ENCODE results near the gene MEIS2. TPM values are rescaled to one million over a fixed set of nuclear protein-coding genes. Genes with fewer than 3 reads are reported as not detected.

The MEIS2 gene
- total and polyA plus RNA-seq, 4 donors: 40.1 to 119 (median 72.0) TPM

DNA sequence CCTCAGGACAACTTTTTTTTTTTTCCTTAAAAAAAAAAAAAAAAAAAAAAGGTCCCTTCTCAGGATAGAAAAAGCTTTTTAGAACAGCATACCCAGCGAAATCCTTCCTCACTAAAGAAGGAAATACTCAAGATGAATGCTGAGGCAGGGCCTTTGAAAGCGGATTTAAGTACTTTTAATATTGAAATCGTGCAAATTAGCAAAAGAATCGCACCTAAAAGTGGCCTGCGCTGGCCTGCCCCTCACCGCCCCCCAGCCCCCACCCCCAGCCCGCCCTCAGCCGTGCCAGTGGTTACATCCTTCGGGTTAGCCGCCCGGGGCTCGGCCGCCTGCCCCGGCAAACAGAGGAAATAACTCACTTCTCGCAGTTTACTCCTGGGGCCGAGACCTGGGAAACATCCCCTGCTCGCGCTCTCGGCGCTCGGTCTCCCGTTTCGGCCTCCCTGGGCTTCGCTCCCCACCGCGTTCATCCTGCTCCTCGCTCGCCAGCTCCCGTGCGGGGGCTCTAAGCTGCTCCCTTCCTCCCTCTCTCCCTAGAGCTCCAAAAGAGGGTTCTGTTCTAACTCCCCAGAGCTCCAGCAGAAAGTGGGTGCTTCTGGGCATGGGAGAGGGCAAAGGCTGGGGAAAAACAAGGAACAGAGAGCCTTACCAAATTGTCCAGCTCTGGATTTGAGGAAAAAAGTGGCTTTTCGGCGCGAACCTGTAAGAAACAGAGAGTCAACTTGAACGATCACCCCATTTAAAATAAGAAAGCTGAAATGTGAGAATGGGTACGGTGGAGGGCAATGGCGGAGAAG, 5.2 kb downstream of the MEIS2 start:
- peak overlapping the region; percentile 57 for H3K4me3 ChIP-seq (ENCODE audit: low read depth, low read length)
- DNase-seq (ENCODE audit: low read depth in 4 of 6, low spot score in 6 of 6): peak in 2 of 6 donors; percentile 53 to 62
- peaks cover 61% of the 10 kb centered on the region for H3K27me3 ChIP-seq (ENCODE audit: control insufficient read depth, insufficient read depth, low read length)
- peak overlapping the region; percentile 98 for H3K27ac ChIP-seq (ENCODE audit: low read depth, low read length)
- H3K36me3 ChIP-seq (ENCODE audit: control insufficient read depth, insufficient read depth, low read length): peaks cover 6% of the 10 kb centered on the region
- peaks cover 35% of the 10 kb centered on the region for H3K4me1 ChIP-seq (ENCODE audit: control insufficient read depth, insufficient read depth, low read length)
- no peaks in the 10 kb centered on the region for H3K9me3 ChIP-seq (ENCODE audit: control insufficient read depth, insufficient read depth, low read length)
- 18% methylated on average over 24 of the region's 36 CpGs for WGBS (ENCODE audit: insufficient coverage)

DNA sequence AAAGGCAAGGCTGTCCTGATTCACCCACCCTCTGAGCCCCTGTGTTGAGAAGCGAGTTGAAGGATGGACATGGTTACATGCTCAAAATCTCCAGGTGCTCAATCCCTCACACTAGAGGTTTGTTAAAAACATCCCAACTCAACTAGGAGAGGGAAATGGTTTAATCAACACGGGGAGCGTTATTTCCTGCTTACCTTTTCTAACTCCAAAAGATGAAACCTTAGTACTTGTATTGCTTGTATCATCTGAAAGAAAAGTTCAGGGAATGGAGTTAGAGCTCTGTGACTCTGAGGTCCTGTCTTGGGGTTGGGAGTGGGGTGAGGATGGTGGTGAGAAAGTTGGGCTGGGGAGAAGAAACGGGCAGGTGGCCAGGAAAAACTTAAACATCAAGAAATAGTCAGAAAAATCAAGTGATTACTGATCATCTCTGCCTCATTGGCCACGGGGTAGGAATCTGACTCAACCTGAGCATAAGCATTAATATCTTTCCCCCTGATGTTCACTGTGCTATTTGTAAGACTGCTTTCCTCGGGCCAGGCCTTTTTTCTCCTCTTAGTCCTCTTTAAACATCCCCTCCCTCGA, 5.9 kb downstream of the MEIS2 start:
- WGBS (ENCODE audit: insufficient coverage): 32% methylated on average over 2 of the region's 7 CpGs
- Histone ChIP-seq H3K9me3 (ENCODE audit: control insufficient read depth, insufficient read depth, low read length) (no peaks in the 10 kb centered on the region), H3K4me1 (ENCODE audit: control insufficient read depth, insufficient read depth, low read length) (peaks cover 31% of the 10 kb centered on the region), H3K4me3 (ENCODE audit: low read depth, low read length) (peak overlapping the region; percentile 19), H3K36me3 (ENCODE audit: control insufficient read depth, insufficient read depth, low read length) (peaks cover 6% of the 10 kb centered on the region), H3K27me3 (ENCODE audit: control insufficient read depth, insufficient read depth, low read length) (peaks cover 54% of the 10 kb centered on the region), H3K27ac (ENCODE audit: low read depth, low read length) (peak overlapping the region; percentile 35)
- DNase-seq (ENCODE audit: low read depth in 4 of 6, low spot score in 6 of 6): peak in 1 of 6 donors; percentile 51

DNA sequence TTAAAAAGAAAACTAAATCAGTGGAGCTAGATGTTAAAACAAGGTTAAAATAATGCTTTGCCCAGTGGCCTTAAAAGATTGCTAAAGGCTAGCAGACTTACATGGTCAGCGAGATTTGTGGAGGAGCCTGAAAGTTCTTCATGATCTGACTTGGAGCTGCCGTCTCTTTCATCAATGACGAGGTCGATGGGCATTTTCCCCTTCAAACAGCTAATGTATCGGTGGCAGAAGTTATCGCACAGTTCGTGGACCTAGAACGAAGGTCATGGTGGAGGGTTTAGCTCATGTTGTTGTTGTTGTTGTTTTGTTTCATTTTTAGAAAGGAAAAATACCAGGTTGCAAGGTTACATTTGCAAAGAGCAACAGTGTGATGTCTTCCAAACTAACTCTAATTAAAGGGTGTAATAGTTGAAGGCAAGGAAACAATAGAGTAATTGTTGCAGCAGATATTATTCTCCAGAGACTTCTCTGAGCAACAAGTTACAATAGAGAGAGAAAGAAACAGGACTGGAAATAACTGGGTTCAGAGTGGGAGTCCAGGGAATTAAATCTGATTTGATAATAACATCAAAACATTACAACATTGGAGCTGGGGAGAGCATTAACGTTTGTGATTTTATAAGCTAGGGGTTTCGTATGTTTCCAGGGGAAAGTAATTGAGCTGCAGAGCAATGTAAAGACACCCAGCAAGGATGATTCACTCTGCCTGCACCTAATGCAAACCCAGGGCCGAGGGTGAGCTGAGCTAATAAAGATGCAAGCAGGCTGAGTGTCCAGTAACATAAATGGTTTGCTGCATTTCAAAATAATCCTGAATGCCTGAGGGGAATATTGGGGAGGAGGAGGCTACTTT, 6.6 kb downstream of the MEIS2 start:
- Histone ChIP-seq H3K4me1 (ENCODE audit: control insufficient read depth, insufficient read depth, low read length) (peaks cover 30% of the 10 kb centered on the region), H3K27me3 (ENCODE audit: control insufficient read depth, insufficient read depth, low read length) (peaks cover 50% of the 10 kb centered on the region), H3K36me3 (ENCODE audit: control insufficient read depth, insufficient read depth, low read length) (peaks cover 6% of the 10 kb centered on the region), H3K9me3 (ENCODE audit: control insufficient read depth, insufficient read depth, low read length) (no peaks in the 10 kb centered on the region), H3K4me3 (ENCODE audit: low read depth, low read length) (peak overlapping the region; percentile 19), H3K27ac (ENCODE audit: low read depth, low read length) (peak overlapping the region; percentile 35)
- 45% methylated on average over 7 of the region's 11 CpGs for WGBS (ENCODE audit: insufficient coverage)
- peak in 2 of 6 donors; percentile 47 to 58 for DNase-seq (ENCODE audit: low read depth in 4 of 6, low spot score in 6 of 6)

DNA sequence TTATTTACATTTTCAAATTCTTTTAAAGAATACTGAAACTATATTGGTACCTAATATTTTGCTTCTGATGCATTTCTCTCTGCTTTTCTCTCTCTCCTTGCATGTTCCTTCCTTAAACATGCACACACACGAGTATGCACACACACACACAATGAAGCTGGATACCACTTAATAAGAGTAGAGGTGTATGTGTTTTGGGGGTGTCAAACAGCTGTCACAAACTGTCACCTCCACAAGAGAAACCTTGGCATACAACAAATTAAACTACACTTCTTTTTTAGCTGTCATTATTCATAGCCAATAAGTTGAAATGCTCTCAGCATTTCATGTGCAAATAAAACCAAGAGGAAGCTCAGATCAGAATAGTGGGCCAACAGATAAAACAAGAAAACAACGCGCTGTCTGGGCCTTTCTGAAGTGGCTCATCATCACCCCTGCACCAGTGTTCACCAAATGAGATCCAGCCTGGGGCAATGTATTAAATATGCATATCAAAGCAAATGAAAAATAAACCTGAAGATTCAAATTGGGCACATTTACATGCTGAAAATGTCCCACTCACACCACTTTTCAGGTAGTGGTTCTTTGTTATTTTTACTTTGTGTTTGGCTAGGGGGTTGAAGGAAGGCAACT, 9.7 kb downstream of the MEIS2 start:
- DNase-seq (ENCODE audit: low read depth in 4 of 6, low spot score in 6 of 6): peak in 2 of 6 donors; percentile 36 to 51
- Histone ChIP-seq H3K9me3 (ENCODE audit: control insufficient read depth, insufficient read depth, low read length) (no peaks in the 10 kb centered on the region), H3K27me3 (ENCODE audit: control insufficient read depth, insufficient read depth, low read length) (peaks cover 19% of the 10 kb centered on the region), H3K36me3 (ENCODE audit: control insufficient read depth, insufficient read depth, low read length) (peaks cover 4% of the 10 kb centered on the region), H3K4me1 (ENCODE audit: control insufficient read depth, insufficient read depth, low read length) (peaks cover 7% of the 10 kb centered on the region), H3K27ac (ENCODE audit: low read depth, low read length) (no peak overlapping the region), H3K4me3 (ENCODE audit: low read depth, low read length) (no peak overlapping the region)
- WGBS (ENCODE audit: insufficient coverage): no CpG with 5 or more reads among the region's 3 CpGs

DNA sequence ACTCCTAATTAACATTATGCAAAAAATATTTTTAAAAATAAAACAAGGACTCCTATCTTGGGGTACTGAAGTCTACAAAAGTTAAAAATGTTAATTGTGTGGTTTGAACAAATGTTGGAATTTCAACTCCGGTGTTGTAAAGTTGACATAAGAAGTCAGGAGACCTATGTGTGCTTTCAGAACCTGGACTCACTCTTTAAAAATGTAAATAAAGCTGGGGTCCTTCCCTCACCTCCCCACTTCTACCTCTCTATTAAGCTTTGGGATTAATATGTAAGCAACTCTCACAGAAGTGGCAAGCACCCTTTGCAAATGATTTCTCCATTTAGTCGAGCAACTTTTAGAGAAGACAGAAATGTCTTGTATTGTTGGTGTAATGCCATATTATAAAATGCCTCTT, 11.9 kb downstream of the MEIS2 start:
- no peak overlapping the region for H3K27ac ChIP-seq (ENCODE audit: low read depth, low read length)
- WGBS (ENCODE audit: insufficient coverage): no CpG with 5 or more reads among the region's 2 CpGs
- H3K36me3 ChIP-seq (ENCODE audit: control insufficient read depth, insufficient read depth, low read length): peaks cover 3% of the 10 kb centered on the region
- H3K9me3 ChIP-seq (ENCODE audit: control insufficient read depth, insufficient read depth, low read length): no peaks in the 10 kb centered on the region
- H3K4me1 ChIP-seq (ENCODE audit: control insufficient read depth, insufficient read depth, low read length): peaks cover 2% of the 10 kb centered on the region
- no peaks in the 10 kb centered on the region for H3K27me3 ChIP-seq (ENCODE audit: control insufficient read depth, insufficient read depth, low read length)
- H3K4me3 ChIP-seq (ENCODE audit: low read depth, low read length): no peak overlapping the region
- no peak for DNase-seq (ENCODE audit: low read depth in 4 of 6, low spot score in 6 of 6)

DNA sequence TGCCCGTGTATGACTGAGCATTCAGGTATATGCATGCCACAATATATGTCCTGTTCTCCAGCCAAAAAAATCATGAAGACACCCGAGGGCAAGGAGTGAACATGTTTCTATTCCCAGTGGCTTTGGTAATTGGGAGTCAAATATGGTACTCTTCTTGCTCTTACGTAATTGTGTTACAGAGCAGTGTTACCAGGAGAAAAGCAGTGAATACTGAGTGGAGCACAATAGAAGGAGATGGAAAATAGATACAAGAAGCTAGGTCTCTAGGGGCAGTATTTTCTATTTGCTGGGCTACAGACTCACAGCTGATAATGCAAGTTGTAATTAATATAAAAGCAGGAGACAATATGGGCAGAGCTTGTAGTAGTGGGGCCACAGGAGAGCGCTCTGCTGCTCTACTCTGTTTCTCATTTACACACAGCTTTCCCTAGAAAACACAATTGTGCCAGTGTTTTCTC, 13.2 kb downstream of the MEIS2 start:
- DNase-seq (ENCODE audit: low read depth in 4 of 6, low spot score in 6 of 6): peak in 2 of 6 donors; percentile 54 to 56
- no peaks in the 10 kb centered on the region for H3K9me3 ChIP-seq (ENCODE audit: control insufficient read depth, insufficient read depth, low read length)
- peaks cover 2% of the 10 kb centered on the region for H3K4me1 ChIP-seq (ENCODE audit: control insufficient read depth, insufficient read depth, low read length)
- peaks cover 3% of the 10 kb centered on the region for H3K36me3 ChIP-seq (ENCODE audit: control insufficient read depth, insufficient read depth, low read length)
- no peaks in the 10 kb centered on the region for H3K27me3 ChIP-seq (ENCODE audit: control insufficient read depth, insufficient read depth, low read length)
- 59% methylated on average over 2 of the region's 4 CpGs for WGBS (ENCODE audit: insufficient coverage)
- no peak overlapping the region for H3K27ac ChIP-seq (ENCODE audit: low read depth, low read length)
- no peak overlapping the region for H3K4me3 ChIP-seq (ENCODE audit: low read depth, low read length)

DNA sequence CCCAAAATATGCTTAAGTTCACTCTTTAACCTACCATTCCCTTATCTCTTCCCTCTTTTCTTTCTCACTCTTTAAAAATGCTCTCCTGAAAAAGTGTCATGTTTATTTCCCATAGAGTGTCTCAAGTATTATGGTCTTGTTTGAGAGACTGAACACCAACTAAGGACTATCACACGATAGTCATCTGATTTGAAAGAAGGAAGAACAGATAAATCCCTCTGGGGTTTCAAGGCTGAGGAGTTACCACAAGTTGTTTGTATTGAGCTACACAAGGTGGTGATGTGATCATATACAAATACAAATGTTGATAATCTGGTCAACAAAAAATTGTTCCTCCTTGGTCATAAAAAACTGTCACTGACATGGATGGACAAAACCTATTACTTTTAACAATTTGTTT, 13.8 kb downstream of the MEIS2 start:
- Histone ChIP-seq H3K4me3 (ENCODE audit: low read depth, low read length) (no peak overlapping the region), H3K9me3 (ENCODE audit: control insufficient read depth, insufficient read depth, low read length) (no peaks in the 10 kb centered on the region), H3K27ac (ENCODE audit: low read depth, low read length) (no peak overlapping the region), H3K27me3 (ENCODE audit: control insufficient read depth, insufficient read depth, low read length) (no peaks in the 10 kb centered on the region), H3K4me1 (ENCODE audit: control insufficient read depth, insufficient read depth, low read length) (peaks cover 2% of the 10 kb centered on the region), H3K36me3 (ENCODE audit: control insufficient read depth, insufficient read depth, low read length) (peaks cover 3% of the 10 kb centered on the region)
- 80% methylated on average over 1 of the region's 1 CpG for WGBS (ENCODE audit: insufficient coverage)
- DNase-seq (ENCODE audit: low read depth in 4 of 6, low spot score in 6 of 6): peak in 1 of 6 donors; percentile 29

DNA sequence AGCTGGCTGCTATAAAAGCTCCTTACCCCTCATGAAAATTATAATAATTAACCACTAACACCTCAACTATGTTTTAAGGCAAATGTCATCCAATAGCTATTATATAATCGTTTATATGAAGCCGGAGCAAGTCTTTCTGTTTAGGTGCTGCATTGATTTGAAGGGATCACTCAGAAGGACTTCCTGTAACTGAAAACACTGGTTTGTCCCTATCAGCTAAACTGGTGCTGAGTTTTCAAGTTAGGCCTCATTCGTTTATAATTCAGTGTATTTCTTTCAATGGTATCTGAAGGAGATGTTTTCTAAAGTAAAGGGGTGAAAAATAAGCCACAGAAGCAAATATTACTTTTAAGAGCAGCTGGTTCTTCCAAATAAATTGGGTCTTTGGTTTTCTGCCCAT, 14.2 kb downstream of the MEIS2 start:
- 94% methylated on average over 2 of the region's 3 CpGs for WGBS (ENCODE audit: insufficient coverage)
- peak in 2 of 6 donors; percentile 18 to 23 for DNase-seq (ENCODE audit: low read depth in 4 of 6, low spot score in 6 of 6)
- Histone ChIP-seq H3K4me3 (ENCODE audit: low read depth, low read length) (no peak overlapping the region), H3K9me3 (ENCODE audit: control insufficient read depth, insufficient read depth, low read length) (no peaks in the 10 kb centered on the region), H3K4me1 (ENCODE audit: control insufficient read depth, insufficient read depth, low read length) (peaks cover 2% of the 10 kb centered on the region), H3K27ac (ENCODE audit: low read depth, low read length) (no peak overlapping the region), H3K36me3 (ENCODE audit: control insufficient read depth, insufficient read depth, low read length) (peaks cover 3% of the 10 kb centered on the region), H3K27me3 (ENCODE audit: control insufficient read depth, insufficient read depth, low read length) (no peaks in the 10 kb centered on the region)

DNA sequence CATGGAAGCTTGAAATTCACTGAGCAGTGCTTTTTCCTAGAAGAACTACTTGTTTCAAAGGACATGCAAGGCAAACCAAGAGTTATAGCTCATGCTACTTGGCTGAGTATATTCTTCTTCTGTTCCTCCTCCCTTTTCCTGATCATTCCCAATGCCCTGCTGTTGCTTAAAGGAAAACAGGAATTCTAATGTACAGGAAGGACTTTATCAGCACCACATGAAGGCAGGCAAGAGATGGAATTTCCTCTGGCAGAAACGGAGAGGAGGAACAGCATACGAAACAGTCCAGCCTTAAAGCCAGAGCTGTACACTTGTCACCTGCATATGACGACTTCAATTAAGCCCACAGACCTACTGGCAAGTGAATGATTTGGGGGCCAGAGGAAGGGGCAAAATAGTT, 15.7 kb downstream of the MEIS2 start:
- WGBS (ENCODE audit: insufficient coverage): no CpG with 5 or more reads among the region's 3 CpGs
- no peaks in the 10 kb centered on the region for H3K9me3 ChIP-seq (ENCODE audit: control insufficient read depth, insufficient read depth, low read length)
- H3K4me3 ChIP-seq (ENCODE audit: low read depth, low read length): no peak overlapping the region
- DNase-seq (ENCODE audit: low read depth in 4 of 6, low spot score in 6 of 6): peak in 2 of 6 donors; percentile 19 to 29
- peaks cover 3% of the 10 kb centered on the region for H3K36me3 ChIP-seq (ENCODE audit: control insufficient read depth, insufficient read depth, low read length)
- H3K27ac ChIP-seq (ENCODE audit: low read depth, low read length): no peak overlapping the region
- peaks cover 2% of the 10 kb centered on the region for H3K4me1 ChIP-seq (ENCODE audit: control insufficient read depth, insufficient read depth, low read length)
- H3K27me3 ChIP-seq (ENCODE audit: control insufficient read depth, insufficient read depth, low read length): no peaks in the 10 kb centered on the region
